A549 treated with AZD2906 at 1 μM for 4 hours (cell line): ENCODE results near the gene ZMIZ1. TPM values are rescaled to one million over a fixed set of nuclear protein-coding genes. Genes with fewer than 3 reads are reported as not detected.

Experiments used
- total RNA-seq: library from RNA; stranded (reverse); fragments of 200-300 nt; extraction: Qiagen RNA extraction; gene quantifications from 5 replicates; pipeline ENCODE4 v1.2.3, GENCODE V29; 2022

ZMIZ1 gene
- total RNA-seq: 32.5 to 39.7 TPM (median 38.6 TPM) in 5 replicates

GRCh38 chr10:79068562-79069324 is at the start of gene ZMIZ1:
ZMIZ1 (plus strand) TSS chr10:79068966; CDS start chr10:79201633, 132,667 bp downstream.

DNA sequence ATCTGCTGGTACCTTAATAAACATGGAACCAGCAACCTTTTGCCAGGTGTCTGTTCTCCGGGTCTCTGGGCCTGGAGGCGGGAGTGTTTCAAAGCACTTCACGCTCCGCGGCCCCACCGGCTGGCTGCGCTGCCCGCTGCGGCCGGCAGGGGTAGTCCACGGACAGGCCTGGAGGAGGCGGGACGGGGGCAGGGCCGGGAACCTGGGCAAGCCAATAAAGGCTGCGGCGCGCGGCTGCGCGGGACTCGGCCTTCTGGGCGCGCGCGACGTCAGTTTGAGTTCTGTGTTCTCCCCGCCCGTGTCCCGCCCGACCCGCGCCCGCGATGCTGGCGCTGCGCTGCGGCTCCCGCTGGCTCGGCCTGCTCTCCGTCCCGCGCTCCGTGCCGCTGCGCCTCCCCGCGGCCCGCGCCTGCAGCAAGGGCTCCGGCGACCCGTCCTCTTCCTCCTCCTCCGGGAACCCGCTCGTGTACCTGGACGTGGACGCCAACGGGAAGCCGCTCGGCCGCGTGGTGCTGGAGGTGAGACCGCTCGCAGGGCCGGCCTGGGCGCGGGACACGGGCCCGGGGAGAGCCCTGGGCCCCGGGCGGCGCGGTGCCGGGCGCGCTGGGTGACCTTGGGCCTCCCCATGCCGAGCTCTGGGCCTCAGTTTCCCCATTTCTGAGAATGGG is 278.6 kb downstream of the ZMIZ1 start, which contains the start of gene PPIF:
TSS of gene PPIF (plus strand) at position 244 of the 668 bp plus-strand sequence. CDS start at position 324, 80 bp downstream.

